ENCODE data around the gene ARFRP1. TPM values are rescaled to one million over a fixed set of nuclear protein-coding genes. Genes with fewer than 3 reads are reported as not detected.

The ARFRP1 gene
- total RNA-seq, 1 donor from 2014 or later: 55.5 TPM

GRCh38 chr20:63748070-63748933 lies 40.5 kb upstream of the ARFRP1 start:
- Histone ChIP-seq H3K36me3 (ENCODE audit: control insufficient read depth, insufficient read depth, low read length) (peaks cover 3% of the 10 kb centered on the region), H3K4me3 (ENCODE audit: low read depth, low read length) (no peak overlapping the region), H3K27me3 (ENCODE audit: control insufficient read depth, insufficient read depth, low read length) (no peaks in the 10 kb centered on the region)
- FAIRE-seq: no peak
- no peak for TF ChIP-seq CTCF (IDR thresholded peaks at IDR 0.05; ENCODE audit: insufficient read depth, low read length, severe bottlenecking)
- DNase-seq (ENCODE audit: low read depth): no peak

GRCh38 chr20:63747622-63748069 lies 39.9 kb upstream of the ARFRP1 start:
- DNase-seq (ENCODE audit: low read depth) (no peak), FAIRE-seq (no peak)

GRCh38 chr20:63746751-63747315 lies 39.1 kb upstream of the ARFRP1 start:
- no peak for FAIRE-seq
- H3K4me3 ChIP-seq (ENCODE audit: low read depth, low read length): no peak overlapping the region
- no peaks in the 10 kb centered on the region for H3K27me3 ChIP-seq (ENCODE audit: control insufficient read depth, insufficient read depth, low read length)
- TF ChIP-seq CTCF (IDR thresholded peaks at IDR 0.05; ENCODE audit: insufficient read depth, low read length, severe bottlenecking): no peak
- no peak for DNase-seq (ENCODE audit: low read depth)
- H3K36me3 ChIP-seq (ENCODE audit: control insufficient read depth, insufficient read depth, low read length): peaks cover 15% of the 10 kb centered on the region

More at GRCh38 chr20:63747622-63748069, 39.9 kb upstream of the ARFRP1 start:
- peaks cover 8% of the 10 kb centered on the region for H3K36me3 ChIP-seq (ENCODE audit: control insufficient read depth, insufficient read depth, low read length)
- H3K4me3 ChIP-seq (ENCODE audit: low read depth, low read length): no peak overlapping the region
- no peaks in the 10 kb centered on the region for H3K27me3 ChIP-seq (ENCODE audit: control insufficient read depth, insufficient read depth, low read length)
- no peak for TF ChIP-seq CTCF (IDR thresholded peaks at IDR 0.05; ENCODE audit: insufficient read depth, low read length, severe bottlenecking)

GRCh38 chr20:63745961-63746731 lies 38.4 kb upstream of the ARFRP1 start:
- FAIRE-seq (no peak), DNase-seq (ENCODE audit: low read depth) (no peak)
- Histone ChIP-seq H3K27me3 (ENCODE audit: control insufficient read depth, insufficient read depth, low read length) (no peaks in the 10 kb centered on the region), H3K4me3 (ENCODE audit: low read depth, low read length) (no peak overlapping the region), H3K36me3 (ENCODE audit: control insufficient read depth, insufficient read depth, low read length) (peaks cover 18% of the 10 kb centered on the region)
- no peak for TF ChIP-seq CTCF (IDR thresholded peaks at IDR 0.05; ENCODE audit: insufficient read depth, low read length, severe bottlenecking)

GRCh38 chr20:63745424-63745805 lies 37.6 kb upstream of the ARFRP1 start:
- FAIRE-seq: no peak

More at GRCh38 chr20:63745424-63745805, 37.6 kb upstream of the ARFRP1 start:
- no peak for TF ChIP-seq CTCF (IDR thresholded peaks at IDR 0.05; ENCODE audit: insufficient read depth, low read length, severe bottlenecking)
- DNase-seq (ENCODE audit: low read depth): no peak
- H3K36me3 ChIP-seq (ENCODE audit: control insufficient read depth, insufficient read depth, low read length): peaks cover 18% of the 10 kb centered on the region
- no peaks in the 10 kb centered on the region for H3K27me3 ChIP-seq (ENCODE audit: control insufficient read depth, insufficient read depth, low read length)
- H3K4me3 ChIP-seq (ENCODE audit: low read depth, low read length): no peak overlapping the region
